SKM-1 (cell line): ENCODE results near the gene CD300LG.
"Not testable (repeated sequence)": the region's sequence is repeated elsewhere in the genome, so short reads cannot be mapped to it uniquely, and the experiment has no call there.

Experiments used
- DNase-seq: peaks from one replicate; lab custom pipeline; 2025; ENCODE audit not compliant: unreplicated experiment; lab: John Stamatoyannopoulos, UW

CD300LG gene

GRCh38 chr17:43846963-43847371, at the start of gene CD300LG:
TSS of gene CD300LG (plus strand) at chr17:43847176. CDS start at chr17:43847217, 41 bp downstream.
- no peak for DNase-seq

GRCh38 chr17:43798024-43798423, 49.0 kb upstream of the CD300LG start:
- not testable (repeated sequence) for DNase-seq

- DNase-seq: no peak
Measured at GRCh38 chr17:43799047-43799446, 47.9 kb upstream of the CD300LG start.

- DNase-seq: no peak
Measured at GRCh38 chr17:43800736-43801135, 46.2 kb upstream of the CD300LG start.

GRCh38 chr17:43801844-43802243, 45.1 kb upstream of the CD300LG start:
- DNase-seq: no peak

GRCh38 chr17:43803758-43804157, 43.2 kb upstream of the CD300LG start:
- no peak for DNase-seq

GRCh38 chr17:43805117-43805516, 41.9 kb upstream of the CD300LG start:
- DNase-seq: no peak

- DNase-seq: no peak
Measured at GRCh38 chr17:43808076-43808475, 38.9 kb upstream of the CD300LG start.

- no peak for DNase-seq
Measured at GRCh38 chr17:43809121-43809520, 37.9 kb upstream of the CD300LG start.

GRCh38 chr17:43810226-43810715, 36.7 kb upstream of the CD300LG start:
- DNase-seq: no peak

GRCh38 chr17:43810823-43811222, 36.2 kb upstream of the CD300LG start:
- DNase-seq: no peak

- no peak for DNase-seq
Measured at GRCh38 chr17:43812396-43813265, 34.3 kb upstream of the CD300LG start.

- no peak for DNase-seq
Measured at GRCh38 chr17:43813386-43813785, 33.6 kb upstream of the CD300LG start.

- no peak for DNase-seq
Measured at GRCh38 chr17:43814026-43814425, 33.0 kb upstream of the CD300LG start.

- no peak for DNase-seq
Measured at GRCh38 chr17:43814714-43815113, 32.3 kb upstream of the CD300LG start.

- no peak for DNase-seq
Measured at GRCh38 chr17:43816336-43817320, 30.3 kb upstream of the CD300LG start.

- DNase-seq: no peak
Measured at GRCh38 chr17:43817826-43818225, 29.1 kb upstream of the CD300LG start.

- DNase-seq: no peak
Measured at GRCh38 chr17:43818966-43819365, 28.0 kb upstream of the CD300LG start.

GRCh38 chr17:43820759-43821158, 26.2 kb upstream of the CD300LG start:
- DNase-seq: no peak

- DNase-seq: no peak
Measured at GRCh38 chr17:43822570-43823190, 24.3 kb upstream of the CD300LG start.
